SJSA1 (cell line): ENCODE measurements around the gene PGM5. TPM values are rescaled to one million over a fixed set of nuclear protein-coding genes. Genes with fewer than 3 reads are reported as not detected.

Source experiments
- DNase-seq, 2 experiments: peaks; one replicate each; pipeline ENCODE4 v3.0.0-alpha.2; 2015 to 2020; ENCODE audit warnings: low spot score in 2 of 2, low read depth in 1 of 2
- H3K27ac ChIP-seq: fragments of 250-450 bp; sonication (Bioruptor Pico); 2 replicates; pipeline ENCODE4 v1.5.1; 2020; ENCODE audit warnings: mild to moderate bottlenecking, moderate library complexity
- H3K27me3 ChIP-seq: fragments of 250-450 bp; sonication (Bioruptor Pico); replicated peaks from 2 replicates; pipeline ENCODE4 v1.5.1; 2020; ENCODE audit warnings: mild to moderate bottlenecking, moderate library complexity
- H3K36me3 ChIP-seq: fragments of 250-450 bp; sonication (Bioruptor Pico); 2 replicates; pipeline ENCODE4 v1.5.1; 2020; ENCODE audit warnings: mild to moderate bottlenecking
- H3K4me1 ChIP-seq: fragments of 250-450 bp; sonication (Bioruptor Pico); replicated peaks from 2 replicates; pipeline ENCODE4 v1.6.1; 2021; ENCODE audit warnings: mild to moderate bottlenecking
- H3K4me3 ChIP-seq: fragments of 250-450 bp; sonication (Bioruptor Pico); 2 replicates; pipeline ENCODE4 v1.5.1; 2020; ENCODE audit warnings: mild to moderate bottlenecking
- H3K9me3 ChIP-seq: fragments of 250-450 bp; sonication (Bioruptor Pico); replicated peaks from 2 replicates; pipeline ENCODE4 v1.5.1; 2020; ENCODE audit warnings: mild to moderate bottlenecking
- total RNA-seq: library from RNA; depleted of rRNA; stranded (reverse); fragments of >200 nt; shearing (Covaris generic); gene quantifications from 2 replicates; pipeline ENCODE4 v1.2.3, GENCODE V29; 2014

Gene PGM5
- total RNA-seq, 1 experiment from 2014 or later: 0.03 TPM

DNA sequence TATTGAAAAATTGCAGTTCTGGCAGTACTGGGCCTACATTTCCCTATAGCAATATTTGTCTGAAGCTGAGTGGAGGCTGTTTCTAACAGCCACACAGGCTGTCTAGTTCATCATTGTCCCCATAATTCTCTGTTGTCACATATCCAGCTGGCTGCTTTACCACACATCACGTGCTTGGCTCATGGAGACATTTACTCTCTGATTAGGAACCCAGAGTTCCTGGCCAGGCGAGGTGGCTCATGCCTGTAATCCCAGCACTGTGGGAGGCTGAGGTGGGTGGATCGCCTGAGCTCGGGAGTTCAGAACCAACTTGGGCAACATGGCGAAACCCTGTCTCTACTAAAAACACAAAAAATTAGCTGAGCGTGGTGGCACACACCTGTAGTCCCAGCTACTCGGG lies 81.4 kb downstream of the PGM5 start:
- H3K36me3 ChIP-seq: no peaks in the 10 kb centered on the region
- no peaks in the 10 kb centered on the region for H3K27me3 ChIP-seq
- no peak for DNase-seq
- no peaks in the 10 kb centered on the region for H3K4me1 ChIP-seq
- H3K9me3 ChIP-seq: no peaks in the 10 kb centered on the region
- H3K27ac ChIP-seq: no peak overlapping the region
- no peak overlapping the region for H3K4me3 ChIP-seq

DNA sequence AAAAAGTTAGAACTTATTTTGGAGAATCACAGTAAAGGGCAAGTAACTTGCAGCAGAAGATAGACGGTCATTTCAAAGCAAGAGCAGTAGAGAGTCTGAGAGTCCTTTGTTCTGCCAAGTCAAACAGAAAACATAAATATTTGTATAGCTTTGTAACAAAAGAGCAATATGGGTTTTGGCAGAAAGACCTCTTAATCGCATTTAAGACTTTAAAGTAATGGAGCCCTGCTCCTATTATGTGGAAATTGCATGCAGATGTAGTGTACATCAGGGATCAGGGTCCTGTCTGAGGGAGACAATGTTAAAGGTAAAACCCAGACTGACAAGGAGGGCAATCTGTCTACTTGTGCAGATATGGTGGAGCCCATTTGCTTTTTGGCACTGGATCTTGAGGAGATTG lies 87.2 kb downstream of the PGM5 start:
- Histone ChIP-seq H3K27me3 (no peaks in the 10 kb centered on the region), H3K36me3 (no peaks in the 10 kb centered on the region), H3K27ac (no peak overlapping the region), H3K4me3 (no peak overlapping the region), H3K9me3 (no peaks in the 10 kb centered on the region), H3K4me1 (no peaks in the 10 kb centered on the region)
- no peak for DNase-seq

DNA sequence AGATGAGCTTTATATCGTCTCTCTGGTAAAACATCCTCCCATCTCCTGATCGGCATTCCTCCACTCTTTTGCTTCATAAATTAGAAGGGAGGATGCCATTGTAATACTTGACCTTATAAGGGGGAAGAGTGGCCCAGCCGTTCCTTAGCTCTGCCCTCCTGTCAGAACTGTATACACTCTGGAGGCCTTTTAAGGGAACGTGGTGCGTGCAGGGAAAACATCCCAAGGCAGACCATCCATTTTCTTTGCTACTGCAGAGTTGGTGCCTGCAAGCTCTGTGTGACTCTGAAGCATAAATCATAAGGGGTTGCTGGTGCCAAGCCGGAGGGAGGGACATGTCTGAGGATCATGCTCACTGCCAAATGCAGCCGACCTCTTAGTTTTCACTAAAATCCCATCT lies 90.4 kb downstream of the PGM5 start:
- H3K27ac ChIP-seq: no peak overlapping the region

DNA sequence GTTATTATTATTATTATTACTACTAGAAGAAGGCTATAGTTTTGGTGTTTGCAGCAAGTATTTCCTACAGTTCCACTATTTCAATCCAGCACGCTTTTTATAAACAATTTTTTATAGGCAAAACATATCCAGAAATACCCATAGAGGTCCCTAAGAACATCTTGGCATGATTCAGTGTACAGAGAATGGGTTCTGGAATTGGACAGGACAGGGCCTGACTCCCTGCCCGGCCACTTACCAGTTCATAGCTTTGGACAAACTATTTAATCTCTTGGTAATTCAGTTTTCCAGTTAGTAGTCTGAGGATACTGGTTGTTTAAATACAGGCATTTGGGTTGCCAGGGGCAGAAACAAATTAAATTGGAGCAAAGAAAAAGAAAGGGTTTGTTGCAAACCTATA lies 91.2 kb downstream of the PGM5 start:
- no peak for DNase-seq
- Histone ChIP-seq H3K4me1 (no peaks in the 10 kb centered on the region), H3K27ac (no peak overlapping the region), H3K4me3 (no peak overlapping the region), H3K9me3 (no peaks in the 10 kb centered on the region), H3K36me3 (no peaks in the 10 kb centered on the region), H3K27me3 (no peaks in the 10 kb centered on the region)

More for the DNA sequence above, 90.4 kb downstream of the PGM5 start:
- H3K4me1 ChIP-seq: no peaks in the 10 kb centered on the region
- H3K4me3 ChIP-seq: no peak overlapping the region
- no peaks in the 10 kb centered on the region for H3K9me3 ChIP-seq
- no peaks in the 10 kb centered on the region for H3K36me3 ChIP-seq
- DNase-seq: no peak
- no peaks in the 10 kb centered on the region for H3K27me3 ChIP-seq

DNA sequence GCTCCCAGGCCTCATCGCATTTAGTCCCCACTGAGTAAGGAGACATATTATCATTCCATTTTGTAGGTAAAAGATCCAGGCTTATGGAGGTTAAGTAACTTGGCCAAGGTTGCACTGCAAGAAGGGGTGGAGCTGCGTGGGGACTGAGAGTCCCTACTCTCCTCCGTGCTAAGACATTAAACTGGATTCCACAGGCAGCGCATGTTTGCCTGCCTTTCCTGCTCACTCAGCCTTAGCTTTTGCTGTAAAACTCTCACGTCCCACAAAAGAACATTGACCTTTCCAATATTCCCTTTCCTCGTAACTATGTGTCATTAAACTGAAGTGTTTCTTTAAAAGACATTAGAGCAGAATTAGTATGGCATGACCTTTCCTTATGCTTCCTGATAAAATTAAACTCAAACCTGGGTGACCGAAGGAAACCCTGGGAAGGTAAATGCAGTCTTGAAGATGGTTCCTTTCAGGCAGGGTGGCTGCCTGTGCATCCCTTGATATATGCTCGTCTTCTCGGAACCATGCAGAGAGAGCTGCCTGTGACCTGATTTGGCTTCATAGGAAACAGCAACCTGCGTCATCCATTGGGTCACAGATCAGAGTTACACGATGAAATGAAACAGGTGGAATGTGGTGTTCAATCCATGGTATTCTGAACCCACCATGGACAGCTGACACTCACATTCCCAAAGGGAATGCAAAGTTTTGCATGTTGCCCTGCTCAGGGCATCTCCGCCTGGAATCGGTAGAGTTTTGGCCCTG lies 98.3 kb downstream of the PGM5 start:
- H3K27me3 ChIP-seq: no peaks in the 10 kb centered on the region
- H3K27ac ChIP-seq: no peak overlapping the region
- no peak for DNase-seq
- H3K9me3 ChIP-seq: no peaks in the 10 kb centered on the region
- H3K36me3 ChIP-seq: no peaks in the 10 kb centered on the region
- H3K4me3 ChIP-seq: no peak overlapping the region
- H3K4me1 ChIP-seq: no peaks in the 10 kb centered on the region

DNA sequence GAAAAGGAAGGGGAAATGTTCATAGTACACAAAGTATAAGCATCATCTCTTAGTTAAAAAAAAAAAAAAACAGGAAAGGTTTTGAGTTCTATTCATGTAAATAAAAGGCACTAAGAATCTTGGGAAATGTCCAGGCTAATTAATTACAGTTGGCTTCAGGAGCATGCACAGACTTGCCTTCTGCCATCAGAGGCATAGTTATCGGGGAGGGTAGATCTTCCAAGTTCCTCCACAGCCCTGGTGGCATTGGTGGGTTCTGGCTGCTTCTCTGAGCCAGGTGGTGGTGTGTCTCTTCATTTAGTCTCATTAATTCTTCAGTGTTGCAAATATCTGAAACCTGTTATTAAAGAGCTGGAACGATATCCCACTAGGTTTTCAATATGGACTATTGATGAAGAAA lies 99.0 kb downstream of the PGM5 start:
- H3K27ac ChIP-seq: no peak overlapping the region
- H3K9me3 ChIP-seq: no peaks in the 10 kb centered on the region
- no peak overlapping the region for H3K4me3 ChIP-seq
- H3K36me3 ChIP-seq: no peaks in the 10 kb centered on the region
- H3K4me1 ChIP-seq: no peaks in the 10 kb centered on the region
- no peak for DNase-seq
- no peaks in the 10 kb centered on the region for H3K27me3 ChIP-seq

DNA sequence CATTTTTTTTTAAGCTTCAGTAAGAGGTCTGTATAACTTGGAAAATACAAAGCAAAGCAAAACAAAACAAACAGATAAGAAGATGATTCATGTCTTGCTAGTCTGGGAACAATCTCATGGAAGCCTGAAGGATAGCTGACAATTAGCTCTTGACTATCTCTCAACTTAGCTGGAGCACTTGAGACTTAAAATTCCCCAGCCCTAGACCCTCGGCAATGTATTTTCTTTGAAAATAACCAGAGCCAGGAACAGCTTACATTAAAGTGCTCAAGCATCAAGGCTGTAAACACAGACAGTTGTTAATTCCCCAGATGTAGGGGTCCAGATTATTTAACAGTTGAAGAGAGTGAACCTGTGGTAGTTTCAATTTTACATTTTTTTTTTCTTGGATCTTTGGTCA lies 101.4 kb downstream of the PGM5 start:
- no peak for DNase-seq
- no peak overlapping the region for H3K4me3 ChIP-seq
- H3K9me3 ChIP-seq: no peaks in the 10 kb centered on the region
- H3K27me3 ChIP-seq: no peaks in the 10 kb centered on the region
- H3K4me1 ChIP-seq: no peaks in the 10 kb centered on the region
- H3K36me3 ChIP-seq: no peaks in the 10 kb centered on the region
- H3K27ac ChIP-seq: no peak overlapping the region

DNA sequence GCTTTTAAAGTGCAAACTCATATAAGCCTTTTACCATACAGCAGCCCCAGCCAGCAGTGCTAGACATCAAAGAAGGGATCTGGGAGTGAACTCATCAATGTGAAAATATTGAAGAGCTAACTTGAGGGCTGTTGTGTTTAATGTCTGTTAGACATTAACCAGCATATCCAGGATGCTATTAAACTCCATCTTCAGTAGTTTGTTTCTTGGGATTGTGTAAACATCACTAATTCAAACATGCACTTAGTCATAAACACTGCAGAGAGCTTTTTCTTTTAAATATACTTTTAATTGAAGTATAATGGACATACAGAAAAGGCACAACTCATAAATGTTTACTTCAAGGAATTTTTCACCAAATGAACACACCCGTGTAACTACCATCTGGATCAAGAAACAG lies 102.5 kb downstream of the PGM5 start:
- no peak for DNase-seq
- Histone ChIP-seq H3K9me3 (no peaks in the 10 kb centered on the region), H3K4me1 (no peaks in the 10 kb centered on the region), H3K4me3 (no peak overlapping the region), H3K27ac (no peak overlapping the region), H3K36me3 (no peaks in the 10 kb centered on the region), H3K27me3 (no peaks in the 10 kb centered on the region)

DNA sequence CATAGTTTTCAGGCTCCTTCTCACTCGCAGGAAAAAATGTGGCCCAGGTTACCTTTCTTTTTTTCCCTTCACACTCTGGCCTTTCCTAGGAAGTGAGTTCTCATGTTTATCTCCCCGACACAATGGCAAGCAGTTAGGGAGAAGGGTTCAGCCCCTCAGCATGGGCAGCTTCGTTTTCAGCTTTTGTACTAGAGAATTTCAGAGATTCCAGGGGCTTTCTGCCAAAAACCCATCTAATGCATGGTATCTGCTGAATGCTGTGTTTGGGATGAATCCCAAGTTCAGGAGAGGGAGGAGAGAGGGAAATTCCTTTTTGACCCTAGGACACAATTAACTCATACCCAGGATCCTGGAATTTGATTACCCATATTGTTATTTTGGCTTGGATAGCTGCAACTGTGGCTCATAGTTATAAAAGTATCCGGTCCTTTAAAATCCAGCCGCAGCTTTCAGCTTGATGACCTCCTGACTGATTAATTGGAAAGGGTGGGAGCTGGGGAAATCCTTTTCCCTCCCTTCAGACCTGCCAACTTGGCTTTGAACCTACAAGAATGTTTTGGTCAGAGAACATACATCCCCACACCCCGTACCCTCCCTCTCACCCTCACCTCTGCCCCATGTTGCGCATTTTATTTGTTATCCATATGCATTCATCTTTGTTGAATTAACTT lies 105.8 kb downstream of the PGM5 start:
- no peaks in the 10 kb centered on the region for H3K36me3 ChIP-seq
- H3K27ac ChIP-seq: no peak overlapping the region
- no peak for DNase-seq
- H3K9me3 ChIP-seq: no peaks in the 10 kb centered on the region
- H3K4me1 ChIP-seq: no peaks in the 10 kb centered on the region
- H3K4me3 ChIP-seq: no peak overlapping the region
- H3K27me3 ChIP-seq: no peaks in the 10 kb centered on the region

DNA sequence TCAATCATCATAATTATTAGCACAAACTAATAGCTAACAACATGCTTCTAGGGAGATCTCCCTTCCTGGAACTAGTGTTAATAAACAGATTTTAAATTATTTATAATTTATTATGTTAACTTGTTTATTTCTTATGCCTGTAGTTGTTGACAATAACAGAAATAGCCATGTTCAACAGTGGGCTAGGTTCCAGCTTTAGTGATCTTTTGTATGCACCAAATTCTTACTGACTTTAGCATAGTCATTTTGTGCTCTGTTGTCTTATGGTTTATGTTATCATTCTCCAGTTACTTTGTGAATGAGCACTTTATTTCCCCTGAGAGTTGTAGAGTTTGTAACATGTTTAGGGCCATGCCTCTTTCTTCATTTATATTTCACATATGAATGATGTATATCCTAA lies 113.7 kb downstream of the PGM5 start:
- Histone ChIP-seq H3K4me3 (no peak overlapping the region), H3K9me3 (no peaks in the 10 kb centered on the region), H3K27ac (no peak overlapping the region), H3K27me3 (no peaks in the 10 kb centered on the region), H3K4me1 (no peaks in the 10 kb centered on the region), H3K36me3 (no peaks in the 10 kb centered on the region)
- DNase-seq: no peak

DNA sequence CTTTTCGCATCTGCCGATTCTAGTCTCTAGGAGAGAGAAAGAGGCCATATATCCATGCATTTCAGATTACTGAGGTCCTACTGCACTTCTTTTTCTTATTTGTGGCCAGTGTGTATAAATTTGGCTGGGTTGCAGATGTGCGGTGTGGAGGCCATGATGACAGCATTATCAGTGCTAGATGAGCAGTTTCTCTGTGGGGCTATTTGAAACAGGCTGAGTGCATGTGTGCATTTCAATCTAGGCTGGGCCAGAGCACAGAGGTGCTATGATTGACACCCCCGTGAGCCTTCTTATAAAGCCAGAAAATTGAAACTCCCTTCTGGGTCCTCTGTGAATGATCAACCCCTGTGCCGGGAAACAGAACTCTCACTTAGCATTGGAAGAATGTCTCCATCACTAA lies 114.2 kb downstream of the PGM5 start:
- H3K4me1 ChIP-seq: no peaks in the 10 kb centered on the region
- no peaks in the 10 kb centered on the region for H3K9me3 ChIP-seq
- no peak overlapping the region for H3K4me3 ChIP-seq
- no peaks in the 10 kb centered on the region for H3K27me3 ChIP-seq
- no peaks in the 10 kb centered on the region for H3K36me3 ChIP-seq
- no peak overlapping the region for H3K27ac ChIP-seq
- no peak for DNase-seq

DNA sequence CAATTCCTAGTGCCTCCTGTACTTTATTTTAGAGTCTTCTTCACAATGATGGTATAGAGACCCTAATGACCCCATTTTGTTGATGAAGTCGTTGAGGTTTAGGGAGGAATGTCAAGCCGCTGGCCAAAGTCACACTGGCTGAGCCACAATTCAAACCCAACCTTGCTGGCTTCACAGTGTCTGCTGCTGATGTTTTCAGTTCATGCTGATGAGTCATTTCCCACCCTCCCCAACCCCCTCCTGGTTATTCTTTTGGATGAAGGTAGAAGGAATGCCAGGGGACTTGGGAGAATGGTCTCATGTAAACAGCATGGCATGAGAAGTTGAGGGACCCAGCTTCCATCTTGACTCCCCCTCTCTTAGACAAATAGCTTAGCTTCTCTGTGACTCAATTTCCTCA lies 115.7 kb downstream of the PGM5 start:
- no peaks in the 10 kb centered on the region for H3K27me3 ChIP-seq
- DNase-seq: no peak
- H3K4me3 ChIP-seq: no peak overlapping the region
- H3K36me3 ChIP-seq: no peaks in the 10 kb centered on the region
- H3K4me1 ChIP-seq: no peaks in the 10 kb centered on the region
- no peaks in the 10 kb centered on the region for H3K9me3 ChIP-seq
- no peak overlapping the region for H3K27ac ChIP-seq

DNA sequence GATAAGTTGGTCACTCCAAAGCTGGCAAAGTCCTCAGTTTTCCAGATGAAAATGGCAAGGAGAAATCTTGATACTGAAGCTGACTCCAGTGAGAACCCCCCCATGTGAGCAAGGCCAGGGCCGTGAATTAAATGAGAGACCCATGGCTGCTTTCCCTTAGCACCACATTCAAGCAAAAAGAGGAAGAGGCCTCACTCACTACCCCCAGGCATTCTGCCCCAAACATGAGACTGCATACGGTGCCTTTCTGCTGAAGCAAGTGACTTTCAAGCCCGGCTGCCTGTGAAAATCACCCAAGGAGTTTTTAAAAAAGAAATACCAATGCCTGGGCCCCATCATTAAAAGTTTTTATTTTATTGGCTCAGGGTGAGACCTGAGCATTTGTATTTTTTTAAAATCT lies 117.4 kb downstream of the PGM5 start:
- H3K27ac ChIP-seq: no peak overlapping the region
- H3K27me3 ChIP-seq: no peaks in the 10 kb centered on the region
- no peak for DNase-seq
- no peaks in the 10 kb centered on the region for H3K36me3 ChIP-seq
- no peaks in the 10 kb centered on the region for H3K9me3 ChIP-seq
- no peak overlapping the region for H3K4me3 ChIP-seq
- H3K4me1 ChIP-seq: no peaks in the 10 kb centered on the region

DNA sequence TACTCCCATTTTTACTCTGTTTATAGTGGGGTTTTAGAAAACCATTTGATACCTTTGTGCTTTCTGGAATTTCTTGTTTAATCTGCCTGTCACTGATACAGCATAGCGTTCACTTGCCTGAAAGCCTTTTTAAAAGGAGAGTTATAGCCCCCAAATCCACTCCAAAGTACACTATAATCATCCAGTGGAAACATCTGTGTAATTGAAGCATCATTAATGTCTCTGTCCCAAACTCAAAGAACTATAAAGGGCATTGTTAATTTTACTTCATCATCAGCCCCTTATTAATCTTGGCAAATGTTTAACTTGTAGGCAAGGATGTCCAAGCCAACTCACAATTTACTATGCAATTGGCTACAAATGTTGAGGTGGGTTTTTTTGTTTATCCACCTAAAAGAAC lies 120.0 kb downstream of the PGM5 start:
- Histone ChIP-seq H3K9me3 (no peaks in the 10 kb centered on the region), H3K4me1 (no peaks in the 10 kb centered on the region), H3K27ac (no peak overlapping the region), H3K36me3 (no peaks in the 10 kb centered on the region), H3K4me3 (no peak overlapping the region), H3K27me3 (no peaks in the 10 kb centered on the region)
- no peak for DNase-seq

DNA sequence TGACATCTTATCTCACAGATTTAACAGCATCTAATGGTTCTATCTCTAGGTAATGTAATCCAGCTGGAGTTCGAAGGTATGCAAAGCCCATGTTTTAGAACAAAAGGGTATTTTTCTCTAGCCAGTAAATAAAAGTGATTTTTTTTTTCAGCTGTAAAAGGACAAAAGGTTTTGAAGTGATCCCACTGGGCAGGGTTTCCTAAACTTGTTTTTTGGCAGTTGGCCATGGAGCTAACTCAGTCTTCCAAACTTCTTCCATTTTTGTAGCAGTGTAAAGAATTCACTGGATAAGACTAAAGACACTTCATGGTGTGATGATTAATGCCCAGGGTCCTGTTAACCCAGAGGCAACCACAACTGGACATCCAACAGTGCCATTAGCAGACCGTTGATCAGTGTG lies 120.4 kb downstream of the PGM5 start:
- no peaks in the 10 kb centered on the region for H3K27me3 ChIP-seq
- H3K9me3 ChIP-seq: no peaks in the 10 kb centered on the region
- no peaks in the 10 kb centered on the region for H3K4me1 ChIP-seq
- DNase-seq: no peak
- no peaks in the 10 kb centered on the region for H3K36me3 ChIP-seq
- H3K4me3 ChIP-seq: no peak overlapping the region
- no peak overlapping the region for H3K27ac ChIP-seq
